Type B pancreatic cell (in vitro differentiated cells): ENCODE results near the gene AACS. TPM values are rescaled to one million over a fixed set of nuclear protein-coding genes. Genes with fewer than 3 reads are reported as not detected.
A peak's percentile ranks its signal among the peaks of the same experiment; 100 is the strongest.
"Not testable (repeated sequence)": the region's sequence is repeated elsewhere in the genome, so short reads cannot be mapped to it uniquely, and the experiment has no call there.

ENCODE experiments used
- DNase-seq: peaks from one replicate; pipeline ENCODE4 v3.0.0; 2021; ENCODE audit warnings: mixed read lengths; ENCODE audit not compliant: unreplicated experiment; ENCODE audit errors: extremely low spot score
- H3K27ac Mint-ChIP-seq: 2 replicates; pipeline ENCODE4 v1.8.0; 2021; ENCODE audit warnings: mild to moderate bottlenecking, mixed read lengths
- H3K27me3 Mint-ChIP-seq: 2 replicates; pipeline ENCODE4 v1.8.0; 2021; ENCODE audit warnings: mixed read lengths
- H3K36me3 Mint-ChIP-seq: 2 replicates; pipeline ENCODE4 v1.8.0; 2021; ENCODE audit warnings: mixed read lengths
- H3K4me1 Mint-ChIP-seq: one replicate; pipeline ENCODE4 v1.8.0; 2021; ENCODE audit warnings: mixed read lengths; ENCODE audit not compliant: unreplicated experiment
- H3K4me3 Mint-ChIP-seq: 2 replicates; pipeline ENCODE4 v1.8.0; 2021; ENCODE audit warnings: mild to moderate bottlenecking, mixed read lengths
- H3K9me3 Mint-ChIP-seq: 2 replicates; pipeline ENCODE4 v1.8.0; 2021; ENCODE audit warnings: mixed read lengths
- total RNA-seq: library from RNA; stranded (reverse); gene quantifications from 2 replicates; pipeline ENCODE4 v1.2.1, GENCODE V29; 2021; ENCODE audit warnings: low replicate concordance
- TF ChIP-seq, protein P1 (sequence below): fragments of 200-600 bp; sonication (generic); conservative IDR thresholded peaks from 2 replicates; pipeline ENCODE4 v1.5.0; 2021; ENCODE audit warnings: antibody characterized with exemption, mild to moderate bottlenecking

Gene AACS
- total RNA-seq, 1 donor from 2014 or later = 37.1 TPM

DNA sequence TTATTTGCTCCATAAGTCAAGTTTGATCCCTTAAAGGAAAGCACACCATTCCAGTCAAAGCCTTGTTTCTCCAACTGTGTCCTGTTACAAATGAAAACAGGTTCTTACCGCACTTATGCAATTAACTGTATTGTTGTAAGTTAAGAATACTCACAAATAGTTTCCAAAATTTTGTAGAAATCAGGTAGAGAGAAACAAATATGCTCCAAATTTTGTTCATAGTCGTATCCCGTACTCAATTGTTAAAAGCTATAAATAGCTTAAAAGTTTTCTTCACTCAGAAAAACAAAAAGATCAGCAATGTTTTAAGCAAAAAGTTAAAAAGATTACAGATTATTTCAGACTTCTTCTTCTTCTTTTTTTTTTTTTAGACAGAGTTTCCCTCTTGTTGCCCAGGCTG, 4.0 kb upstream of the AACS start:
- DNase-seq = no peak
- no peaks in the 10 kb centered on the region for H3K36me3 Mint-ChIP-seq
- H3K4me3 Mint-ChIP-seq = no peak overlapping the region
- H3K4me1 Mint-ChIP-seq = peaks cover 4% of the 10 kb centered on the region
- TF ChIP-seq, protein P1, sequence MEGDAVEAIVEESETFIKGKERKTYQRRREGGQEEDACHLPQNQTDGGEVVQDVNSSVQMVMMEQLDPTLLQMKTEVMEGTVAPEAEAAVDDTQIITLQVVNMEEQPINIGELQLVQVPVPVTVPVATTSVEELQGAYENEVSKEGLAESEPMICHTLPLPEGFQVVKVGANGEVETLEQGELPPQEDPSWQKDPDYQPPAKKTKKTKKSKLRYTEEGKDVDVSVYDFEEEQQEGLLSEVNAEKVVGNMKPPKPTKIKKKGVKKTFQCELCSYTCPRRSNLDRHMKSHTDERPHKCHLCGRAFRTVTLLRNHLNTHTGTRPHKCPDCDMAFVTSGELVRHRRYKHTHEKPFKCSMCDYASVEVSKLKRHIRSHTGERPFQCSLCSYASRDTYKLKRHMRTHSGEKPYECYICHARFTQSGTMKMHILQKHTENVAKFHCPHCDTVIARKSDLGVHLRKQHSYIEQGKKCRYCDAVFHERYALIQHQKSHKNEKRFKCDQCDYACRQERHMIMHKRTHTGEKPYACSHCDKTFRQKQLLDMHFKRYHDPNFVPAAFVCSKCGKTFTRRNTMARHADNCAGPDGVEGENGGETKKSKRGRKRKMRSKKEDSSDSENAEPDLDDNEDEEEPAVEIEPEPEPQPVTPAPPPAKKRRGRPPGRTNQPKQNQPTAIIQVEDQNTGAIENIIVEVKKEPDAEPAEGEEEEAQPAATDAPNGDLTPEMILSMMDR = no peak
- peaks cover 4% of the 10 kb centered on the region for H3K27me3 Mint-ChIP-seq
- no peaks in the 10 kb centered on the region for H3K9me3 Mint-ChIP-seq
- H3K27ac Mint-ChIP-seq = no peak overlapping the region

DNA sequence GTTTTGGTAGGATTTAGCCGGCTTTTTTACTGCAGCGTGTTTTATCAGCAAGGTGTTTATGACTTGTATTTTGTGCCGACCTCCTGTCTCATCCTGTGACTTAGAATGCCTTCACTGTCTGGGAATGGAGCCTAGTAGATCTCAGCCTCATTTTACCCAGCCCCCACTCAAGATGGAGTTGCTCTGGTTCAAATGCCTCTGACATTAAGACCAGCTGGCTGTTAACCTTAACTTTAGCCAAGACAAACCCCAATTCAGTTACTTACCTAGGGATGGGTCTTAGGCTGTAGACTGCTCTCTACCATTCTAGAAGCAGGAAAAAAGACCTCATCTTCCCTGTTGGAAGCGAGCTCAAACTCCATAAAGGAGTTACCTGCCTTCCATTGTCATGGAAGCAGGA, 1.7 kb upstream of the AACS start:
- peak overlapping the region; percentile 45 for H3K4me3 Mint-ChIP-seq
- H3K27me3 Mint-ChIP-seq, H3K9me3 Mint-ChIP-seq, H3K27ac Mint-ChIP-seq, H3K36me3 Mint-ChIP-seq, DNase-seq: not testable (repeated sequence)
- H3K4me1 Mint-ChIP-seq = peaks cover 11% of the 10 kb centered on the region

DNA sequence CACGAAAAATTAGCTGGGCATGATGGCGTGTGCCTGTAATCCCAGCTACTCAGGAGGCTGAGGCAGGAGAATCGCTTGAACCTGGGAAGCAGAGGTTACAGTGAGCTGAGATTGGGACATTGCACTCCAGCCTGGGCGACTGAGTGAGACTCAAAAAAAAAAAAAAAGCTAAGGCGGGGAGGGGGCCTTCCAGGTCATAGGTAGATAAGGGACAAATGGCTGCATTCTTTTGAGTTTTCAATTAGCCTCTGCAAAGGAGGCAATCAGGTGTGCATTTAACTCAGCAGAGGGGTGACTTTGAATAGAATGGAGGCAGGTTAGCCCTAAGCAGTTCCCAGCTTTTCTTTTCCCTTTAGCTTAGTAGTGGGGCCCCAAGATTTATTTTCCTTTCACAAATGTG, 743 bp upstream of the AACS start:
- H3K27ac Mint-ChIP-seq = peak overlapping the region; percentile 50
- H3K27me3 Mint-ChIP-seq = peaks cover 4% of the 10 kb centered on the region
- H3K4me1 Mint-ChIP-seq = peaks cover 11% of the 10 kb centered on the region
- peak overlapping the region; percentile 85 for H3K4me3 Mint-ChIP-seq
- no peak for DNase-seq
- no peaks in the 10 kb centered on the region for H3K9me3 Mint-ChIP-seq
- TF ChIP-seq, protein P1 = no peak
- H3K36me3 Mint-ChIP-seq = no peaks in the 10 kb centered on the region

DNA sequence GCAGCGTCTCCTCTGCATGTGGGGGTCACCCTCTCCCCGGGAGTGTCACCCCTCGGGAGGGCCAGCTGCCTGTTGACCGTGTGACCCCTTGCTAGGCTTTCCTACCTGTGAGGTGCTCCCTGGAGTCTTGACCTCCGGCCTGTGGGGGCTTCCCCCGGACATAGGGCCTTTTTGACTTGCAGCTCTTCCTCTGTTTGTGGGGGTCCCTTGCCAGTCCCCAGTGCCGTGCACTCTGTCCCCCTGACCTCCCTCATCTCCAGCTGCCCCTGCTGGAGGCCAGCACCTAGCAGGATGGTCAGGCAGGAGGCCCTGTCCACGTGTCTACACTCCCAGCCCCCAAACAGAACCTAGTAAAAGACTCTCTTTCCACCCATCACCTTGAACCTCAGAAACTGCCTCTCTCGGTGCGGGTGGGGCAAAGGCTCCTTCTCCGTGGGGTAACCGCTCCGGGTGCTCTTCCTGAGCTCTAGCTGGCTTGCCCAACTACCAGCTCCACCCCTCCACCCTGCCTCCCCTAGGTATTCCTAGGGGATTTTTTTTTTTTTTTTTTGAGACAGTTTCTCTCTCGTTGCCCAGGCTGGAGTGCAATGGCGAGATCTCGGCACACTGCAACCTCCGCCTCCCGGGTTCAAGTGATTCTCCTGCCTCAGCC, 810 bp downstream of the AACS start:
- H3K9me3 Mint-ChIP-seq = no peaks in the 10 kb centered on the region
- H3K36me3 Mint-ChIP-seq = no peaks in the 10 kb centered on the region

DNA sequence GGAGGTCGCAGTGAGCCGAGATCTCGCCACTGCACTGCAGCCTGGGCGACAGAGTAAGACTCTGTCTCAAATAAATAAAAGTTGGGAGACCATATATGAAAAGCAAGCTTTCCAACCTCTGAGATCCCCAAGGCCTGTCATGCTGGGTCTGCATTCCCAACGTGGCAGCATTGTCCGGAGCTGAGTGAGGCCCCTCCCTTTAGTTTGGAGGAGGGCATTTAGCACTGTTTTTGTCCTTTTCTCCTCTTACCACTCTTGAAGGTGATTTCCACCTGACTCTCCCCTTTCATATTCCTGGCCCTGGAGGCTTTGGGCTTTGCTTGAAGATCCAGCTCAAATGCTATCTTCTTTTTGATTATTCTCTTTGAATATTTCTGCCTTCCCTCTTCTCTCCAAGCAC, 3.2 kb downstream of the AACS start:
- DNase-seq = no peak
- peaks cover 15% of the 10 kb centered on the region for H3K4me1 Mint-ChIP-seq
- no peaks in the 10 kb centered on the region for H3K9me3 Mint-ChIP-seq
- TF ChIP-seq, protein P1 = no peak
- peaks cover 4% of the 10 kb centered on the region for H3K36me3 Mint-ChIP-seq
- no peak overlapping the region for H3K27ac Mint-ChIP-seq
- H3K27me3 Mint-ChIP-seq = peaks cover 3% of the 10 kb centered on the region
- H3K4me3 Mint-ChIP-seq = peak overlapping the region; percentile 66

More for the DNA sequence above, 810 bp downstream of the AACS start:
- H3K27me3 Mint-ChIP-seq = peaks cover 4% of the 10 kb centered on the region
- H3K27ac Mint-ChIP-seq = peak overlapping the region; percentile 9
- no peak for DNase-seq
- H3K4me1 Mint-ChIP-seq = peaks cover 15% of the 10 kb centered on the region
- TF ChIP-seq, protein P1 = no peak
- H3K4me3 Mint-ChIP-seq = peak overlapping the region; percentile 85

DNA sequence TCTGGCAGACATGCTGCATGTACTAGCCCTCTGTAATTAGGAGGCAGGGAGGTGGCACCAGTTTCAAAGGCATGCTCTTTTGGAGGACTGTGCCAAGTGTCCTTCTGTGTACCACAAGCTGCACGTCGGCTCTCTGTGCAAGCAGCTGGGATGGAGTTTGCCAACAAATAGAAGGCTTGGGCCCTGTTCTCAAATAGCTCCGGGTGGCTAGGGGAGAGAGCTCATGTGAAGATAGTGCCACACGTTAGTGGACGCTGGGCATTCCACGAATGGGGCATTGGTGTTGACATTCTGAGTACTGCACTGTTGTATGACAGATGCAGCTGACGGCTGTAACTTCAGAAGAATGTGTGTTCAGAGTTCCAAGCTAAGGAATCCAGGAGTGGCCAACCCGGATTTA, 4.4 kb downstream of the AACS start:
- TF ChIP-seq, protein P1 = no peak
- Mint-ChIP-seq H3K4me3 (no peak overlapping the region), H3K4me1 (peaks cover 15% of the 10 kb centered on the region), H3K9me3 (no peaks in the 10 kb centered on the region), H3K27me3 (no peaks in the 10 kb centered on the region), H3K27ac (no peak overlapping the region), H3K36me3 (peaks cover 9% of the 10 kb centered on the region)
- no peak for DNase-seq
